ENCODE measurements around the gene CTDSPL2. TPM values are rescaled to one million over a fixed set of nuclear protein-coding genes. Genes with fewer than 3 reads are reported as not detected.
"Not testable (repeated sequence)": the region's sequence is repeated elsewhere in the genome, so short reads cannot be mapped to it uniquely, and the experiment has no call there.

CTDSPL2 gene
- total RNA-seq, 1 donor from 2014 or later = 2.6 TPM

- Histone ChIP-seq H3K27me3 (no peaks in the 10 kb centered on the region), H3K36me3 (peaks cover 9 to 11% of the 10 kb centered on the region in 2 donors), H3K4me3 (no peak overlapping the region), H3K9me3 (no peaks in the 10 kb centered on the region), H3K4me1 (peaks cover 0 to 4% of the 10 kb centered on the region in 2 donors), H3K27ac (no peak overlapping the region)
- TF ChIP-seq, protein P1, sequence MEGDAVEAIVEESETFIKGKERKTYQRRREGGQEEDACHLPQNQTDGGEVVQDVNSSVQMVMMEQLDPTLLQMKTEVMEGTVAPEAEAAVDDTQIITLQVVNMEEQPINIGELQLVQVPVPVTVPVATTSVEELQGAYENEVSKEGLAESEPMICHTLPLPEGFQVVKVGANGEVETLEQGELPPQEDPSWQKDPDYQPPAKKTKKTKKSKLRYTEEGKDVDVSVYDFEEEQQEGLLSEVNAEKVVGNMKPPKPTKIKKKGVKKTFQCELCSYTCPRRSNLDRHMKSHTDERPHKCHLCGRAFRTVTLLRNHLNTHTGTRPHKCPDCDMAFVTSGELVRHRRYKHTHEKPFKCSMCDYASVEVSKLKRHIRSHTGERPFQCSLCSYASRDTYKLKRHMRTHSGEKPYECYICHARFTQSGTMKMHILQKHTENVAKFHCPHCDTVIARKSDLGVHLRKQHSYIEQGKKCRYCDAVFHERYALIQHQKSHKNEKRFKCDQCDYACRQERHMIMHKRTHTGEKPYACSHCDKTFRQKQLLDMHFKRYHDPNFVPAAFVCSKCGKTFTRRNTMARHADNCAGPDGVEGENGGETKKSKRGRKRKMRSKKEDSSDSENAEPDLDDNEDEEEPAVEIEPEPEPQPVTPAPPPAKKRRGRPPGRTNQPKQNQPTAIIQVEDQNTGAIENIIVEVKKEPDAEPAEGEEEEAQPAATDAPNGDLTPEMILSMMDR (IDR thresholded peaks at IDR 0.05) = no peak
- no peak for DNase-seq (ENCODE audit: low spot score in 2 of 2)
- intact Hi-C loops (cut with DNase I) = no loop called here
Observed at GRCh38 chr15:44529864-44530604, 102.6 kb downstream of the CTDSPL2 start.

DNA sequence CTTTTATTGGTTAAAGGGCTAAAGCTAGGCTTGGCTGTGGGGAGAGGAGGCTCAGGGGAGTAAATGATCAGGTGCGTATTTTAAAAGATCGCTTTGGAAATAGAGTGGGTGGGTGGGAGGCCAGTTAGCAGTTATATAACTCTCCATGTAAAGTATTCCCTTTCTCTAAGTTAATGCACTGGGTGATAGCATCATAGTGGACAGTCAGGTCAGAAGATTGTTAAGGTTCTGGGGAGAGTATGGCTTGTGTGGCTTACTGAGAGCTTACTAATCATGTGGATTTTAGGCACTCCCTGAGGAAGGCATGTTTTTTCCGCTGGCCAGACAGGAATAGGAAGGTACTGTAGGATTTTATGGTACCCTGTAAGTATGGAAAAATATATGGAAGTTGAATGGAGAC is 103.2 kb downstream of the CTDSPL2 start:
- TF ChIP-seq, protein P1 (IDR thresholded peaks at IDR 0.05) = no peak
- Histone ChIP-seq H3K27ac (no peak overlapping the region), H3K27me3 (no peaks in the 10 kb centered on the region), H3K4me1 (peaks cover 2 to 9% of the 10 kb centered on the region in 2 donors), H3K4me3 (no peak overlapping the region), H3K9me3 (no peaks in the 10 kb centered on the region), H3K36me3 (peaks cover 7 to 9% of the 10 kb centered on the region in 2 donors)
- intact Hi-C loops (cut with DNase I) = no loop called here
- no peak for DNase-seq (ENCODE audit: low spot score in 2 of 2)

GRCh38 chr15:44532275-44532674 is 104.8 kb downstream of the CTDSPL2 start:
- H3K27me3 ChIP-seq; H3K36me3 ChIP-seq; H3K9me3 ChIP-seq; intact Hi-C loops (cut with DNase I); H3K4me3 ChIP-seq; H3K27ac ChIP-seq; DNase-seq (ENCODE audit: low spot score in 2 of 2): not testable (repeated sequence)
- peaks cover 2 to 12% of the 10 kb centered on the region in 2 donors for H3K4me1 ChIP-seq

GRCh38 chr15:44532689-44533088 is 105.3 kb downstream of the CTDSPL2 start:
- TF ChIP-seq, protein P1 (IDR thresholded peaks at IDR 0.05) = no peak
- Histone ChIP-seq H3K27me3 (no peaks in the 10 kb centered on the region), H3K36me3 (peaks cover 0 to 4% of the 10 kb centered on the region in 2 donors), H3K27ac (no peak overlapping the region), H3K4me1 (peaks cover 2 to 12% of the 10 kb centered on the region in 2 donors), H3K4me3 (no peak overlapping the region), H3K9me3 (no peaks in the 10 kb centered on the region)
- DNase-seq (ENCODE audit: low spot score in 2 of 2) = no peak
- intact Hi-C loops (cut with DNase I) = no loop called here

DNA sequence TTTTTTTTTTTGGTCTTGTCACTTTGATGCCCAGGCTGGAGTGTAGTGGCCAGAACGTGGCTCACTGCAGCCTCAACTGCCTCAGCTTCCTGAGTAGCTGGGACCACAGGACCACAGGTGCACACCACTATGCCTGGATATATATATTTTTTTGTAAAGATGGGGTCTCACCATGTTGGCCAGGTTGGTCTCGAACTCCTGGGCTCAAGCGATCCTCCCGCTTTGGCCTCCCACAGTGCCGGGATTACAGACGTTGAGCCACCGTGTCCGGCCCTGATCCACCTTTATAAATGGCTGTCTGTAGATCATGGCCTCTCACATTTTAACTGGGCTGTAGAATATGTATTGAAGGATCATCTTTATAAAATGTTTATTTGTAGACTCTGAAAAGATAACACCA is 107.7 kb downstream of the CTDSPL2 start:
- Histone ChIP-seq H3K27ac (peak overlapping the region; percentile 96 to 98), H3K4me3 (peak overlapping the region; percentile 75 to 88)
- intact Hi-C loops (cut with DNase I) = loop anchor here (5.0 kb wide), 2 partner anchors 192 to 667 kb away; no protein-coding TSS in a partner anchor

More for the DNA sequence above, 107.7 kb downstream of the CTDSPL2 start:
- TF ChIP-seq, protein P1 (IDR thresholded peaks at IDR 0.05) = no peak
- Histone ChIP-seq H3K27me3 (no peaks in the 10 kb centered on the region), H3K4me1 (peaks cover 6 to 21% of the 10 kb centered on the region in 2 donors), H3K9me3 (no peaks in the 10 kb centered on the region), H3K36me3 (peaks cover 0 to 11% of the 10 kb centered on the region in 2 donors)
- no peak for DNase-seq (ENCODE audit: low spot score in 2 of 2)

All from ascending aorta (tissue), 2 donors.